ENCODE results near the gene IRF2BP1. TPM values are rescaled to one million over a fixed set of nuclear protein-coding genes. Genes with fewer than 3 reads are reported as not detected.

Gene IRF2BP1
- total and polyA plus RNA-seq, 2 of the 13 experiments (the other 11 are each of a cell fraction or from before 2014, with no cell fraction given): 4.3 to 14.3 TPM

GRCh38 chr19:45863335-45863839 lies 22.6 kb downstream of the IRF2BP1 start (continued):
- TF ChIP-seq HDAC1 (CRISPR knock-in tag; IDR thresholded peaks at IDR 0.05) (no peak; the same call in 1 of the 2 replicates), ZBTB33 (CRISPR knock-in tag; IDR thresholded peaks at IDR 0.05) (no peak), CERS6 (CRISPR knock-in tag; IDR thresholded peaks at IDR 0.05) (no peak), RARA (CRISPR knock-in tag; IDR thresholded peaks at IDR 0.05) (no peak), ATF7 (IDR thresholded peaks at IDR 0.05) (no peak), ATF7 (CRISPR knock-in tag; IDR thresholded peaks at IDR 0.05) (no peak), GZF1 (CRISPR knock-in tag; IDR thresholded peaks at IDR 0.05) (0 out of 2 replicates have a peak, but pooled peaks have one; percentile 15), HOXA5 (CRISPR knock-in tag; IDR thresholded peaks at IDR 0.05) (no peak; the same call in 1 of the 2 replicates), RXRA (CRISPR knock-in tag; IDR thresholded peaks at IDR 0.05) (no peak; the same call in 1 of the 2 replicates), ZNF280D (CRISPR knock-in tag; IDR thresholded peaks at IDR 0.05) (no peak), SPEN (CRISPR knock-in tag; IDR thresholded peaks at IDR 0.05; ENCODE audit: low read depth) (no peak), ELF4 (CRISPR knock-in tag; IDR thresholded peaks at IDR 0.05; ENCODE audit: borderline replicate concordance) (peak; percentile 66; the same call in 1 of the 2 replicates), CSRNP2 (CRISPR knock-in tag; conservative IDR thresholded peaks at IDR 0.05; ENCODE audit: low read depth) (no peak), KLF12 (CRISPR knock-in tag; IDR thresholded peaks at IDR 0.05; ENCODE audit: borderline replicate concordance) (no peak), LCORL (IDR thresholded peaks at IDR 0.05) (no peak), LCORL (CRISPR knock-in tag; IDR thresholded peaks at IDR 0.05) (no peak), TFDP1 (CRISPR knock-in tag; IDR thresholded peaks at IDR 0.05; ENCODE audit: borderline replicate concordance) (no peak), EHMT2 (IDR thresholded peaks at IDR 0.05; ENCODE audit: borderline replicate concordance, low read depth, low read length) (no peak), ZFP91 (CRISPR knock-in tag; IDR thresholded peaks at IDR 0.05; ENCODE audit: borderline replicate concordance) (peak; percentile 73; the same call in 1 of the 2 replicates)

Measured in HepG2 (cell line).